Spleen (tissue), 11 donors: ENCODE measurements around the gene PRKG1. TPM values are rescaled to one million over a fixed set of nuclear protein-coding genes. Genes with fewer than 3 reads are reported as not detected.

Experiments used
- DNase-seq: peaks from one replicate; pipeline ENCODE4 v3.0.0-alpha.2; 2020
- H3K27ac ChIP-seq, 8 donors: fragments of 200-600 bp; sonication (generic) in 7 of 8; 1 replicate in 4 of 8; 2 replicates in 4 of 8; pipeline versions ENCODE4 v1.5.0 to v1.8.0; 2016 to 2021; ENCODE audit warnings: inconsistent platforms in 4 of 8, mild to moderate bottlenecking in 4 of 8, moderate library complexity in 1 of 8
- H3K27me3 ChIP-seq, 7 donors: fragments of 200-600 bp; sonication (generic) in 6 of 7; replicated peaks in 1 of 7; 1 replicate in 4 of 7; 2 replicates in 3 of 7; pipeline versions ENCODE4 v1.5.0 to v1.8.0; 2016 to 2021; ENCODE audit warnings: inconsistent platforms in 3 of 7, mild to moderate bottlenecking in 1 of 7
- H3K36me3 ChIP-seq, 6 donors: fragments of 200-600 bp; sonication (generic) in 5 of 6; 1 replicate in 4 of 6; 2 replicates in 2 of 6; pipeline versions ENCODE4 v1.5.0 to v1.8.0; 2016 to 2021; ENCODE audit warnings: inconsistent platforms in 2 of 6
- H3K4me1 ChIP-seq, 6 donors: fragments of 200-600 bp; sonication (generic) in 5 of 6; 1 replicate in 3 of 6; 2 replicates in 3 of 6; pipeline versions ENCODE4 v1.5.0 to v1.8.0; 2016 to 2021; ENCODE audit warnings: inconsistent platforms in 3 of 6
- H3K4me3 ChIP-seq, 8 donors: fragments of 200-600 bp; sonication (generic) in 7 of 8; 1 replicate in 4 of 8; 2 replicates in 4 of 8; pipeline versions ENCODE4 v1.5.0 to v1.8.0; 2016 to 2021; ENCODE audit warnings: inconsistent platforms in 4 of 8, mild to moderate bottlenecking in 4 of 8, moderate library complexity in 2 of 8
- H3K9me3 ChIP-seq, 8 donors: fragments of 200-600 bp; sonication (generic) in 7 of 8; 1 replicate in 4 of 8; 2 replicates in 4 of 8; pipeline versions ENCODE4 v1.5.0 to v1.8.0; 2016 to 2021; ENCODE audit warnings: inconsistent platforms in 4 of 8
- CTCF ChIP-seq, 11 experiments: fragments of 200-600 bp in 7 of 11; fragments of 450-650 bp in 4 of 11; sonication (generic) in 4 of 11; IDR thresholded peaks in 8 of 11; conservative IDR thresholded peaks in 3 of 11; 1 replicate in 7 of 11; 2 replicates in 4 of 11; pipeline versions ENCODE4 v1.4.0 to v1.8.0; 2016 to 2021; ENCODE audit warnings: antibody characterized with exemption in 11 of 11, inconsistent platforms in 4 of 11, mild to moderate bottlenecking in 1 of 11
- POLR2A ChIP-seq, 3 donors: fragments of 450-650 bp; IDR thresholded peaks; one replicate each; pipeline ENCODE4 v1.5.1; 2017; ENCODE audit warnings: antibody characterized with exemption in 3 of 3, mild to moderate bottlenecking in 1 of 3
- POLR2AphosphoS5 ChIP-seq, 3 donors: sonication (generic); formaldehyde crosslinking; IDR thresholded peaks; one replicate each; pipeline ENCODE4 v1.5.1; 2017; ENCODE audit warnings: antibody characterized with exemption in 3 of 3
- WGBS, 5 donors: extraction: QIAGEN DNeasy Blood & Tissue Kit in 3 of 5; methylation state at CpG; one replicate each; pipeline versions ENCODE4 v1.1.5 to v1.1.7; 2013 to 2018; 5-methylcytosine and 5-hydroxymethylcytosine counted together
- intact Hi-C: fragments of 100-400 bp; cut with DNase I; formaldehyde crosslinking; loops from one replicate; pipeline ENCODE4 v1.15.0; 2023; ENCODE audit warnings: low total_unique reads
- polyA plus RNA-seq, 3 donors: library from polyadenylated mRNA; stranded (reverse); fragments of 200-250 nt; gene quantifications; one replicate each; pipeline ENCODE4 v1.2.1, GENCODE V29; 2013
- total RNA-seq, 7 donors: library from RNA; depleted of rRNA in 3 of 7; stranded (reverse); fragments of >200 nt in 3 of 7; fragmentation: NEBNext Ultra II Directional in 4 of 7; extraction: Animal tissue kit (Norgen Biotek cat#: 25700) in 4 of 7; gene quantifications; one replicate each; pipeline versions ENCODE4 v1.1.0 to v1.2.1, GENCODE V29; 2016 to 2021
- donor health status: healthy with polysubstance abuse.
- donor health status: DM: no; HTN: no; CAD: no; lungs with moderate emphysema.
- donor health status: DM: no; HTN: no; CAD: no.
- donor health status: Bipolar disorder and iron deficiency.
- donor health status: healthy.
- donor health status: DM: no; HTN: no; CAD: no.
- donor health status: DM: yes; HTN: yes; CAD: no.

The PRKG1 gene
- total and polyA plus RNA-seq, 10 donors: 0.65 to 10.5 (median 7.2) TPM

DNA sequence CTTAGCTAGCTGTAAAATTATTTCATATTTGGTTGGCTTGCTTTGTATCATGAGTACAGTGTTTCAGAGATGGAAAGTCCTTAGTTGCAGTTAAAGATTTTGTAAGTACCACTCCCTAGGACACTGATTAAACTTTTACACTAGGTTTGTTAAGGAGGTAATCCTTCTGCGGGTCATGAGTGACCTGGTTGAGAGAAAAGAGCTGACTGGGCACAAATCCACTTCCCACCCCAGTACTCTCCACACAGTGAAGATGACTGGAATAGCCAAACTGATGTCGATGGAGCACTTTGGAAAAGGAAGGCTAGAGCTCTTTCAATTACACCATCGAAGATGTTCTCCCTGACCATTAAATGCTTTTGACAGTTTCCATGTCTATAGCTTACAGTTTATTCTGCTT lies 433.2 kb downstream of the PRKG1 start:
- intact Hi-C loops: loop anchor here (5.0 kb wide), 1 partner anchor 245 kb away; no protein-coding TSS in a partner anchor
- H3K4me1 ChIP-seq: no peaks in the 10 kb centered on the region
- WGBS, 5 donors: 86 to 95% (median 91%) methylated on average over 3 of the region's 3 CpGs
- no peaks in the 10 kb centered on the region for H3K27me3 ChIP-seq
- TF ChIP-seq POLR2A (IDR thresholded peaks at IDR 0.05): no peak
- no peak for TF ChIP-seq POLR2AphosphoS5 (IDR thresholded peaks at IDR 0.05)
- no peak for TF ChIP-seq CTCF (IDR thresholded peaks at IDR 0.05 in 8 of 11, conservative IDR thresholded peaks at IDR 0.05 in 3 of 11)
- DNase-seq: no peak
- H3K4me3 ChIP-seq: no peak overlapping the region
- no peak overlapping the region for H3K27ac ChIP-seq
- no peaks in the 10 kb centered on the region for H3K9me3 ChIP-seq
- no peaks in the 10 kb centered on the region for H3K36me3 ChIP-seq

DNA sequence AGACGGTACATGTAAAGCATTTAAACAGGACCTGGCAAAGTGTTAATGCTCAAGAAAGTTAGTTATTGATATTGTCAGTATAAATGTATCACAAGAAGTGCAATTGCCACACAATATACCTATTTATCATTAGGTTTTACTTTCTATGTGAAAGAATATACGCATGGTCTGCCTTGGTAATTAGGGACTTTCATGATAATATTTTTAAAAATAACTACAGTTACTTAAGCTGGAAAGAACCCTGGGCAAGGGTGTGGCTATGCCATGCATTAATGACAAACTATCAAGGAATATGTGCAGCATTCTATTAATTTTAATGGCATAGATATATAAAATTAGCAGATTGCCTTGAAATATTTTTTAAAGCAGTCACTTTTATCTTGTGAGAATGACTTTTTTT lies 433.9 kb downstream of the PRKG1 start:
- H3K4me3 ChIP-seq: no peak overlapping the region
- no peaks in the 10 kb centered on the region for H3K36me3 ChIP-seq
- WGBS, 5 donors: 84 to 90% (median 86%) methylated on average over 2 of the region's 2 CpGs
- H3K27me3 ChIP-seq: no peaks in the 10 kb centered on the region
- intact Hi-C loops: loop anchor here (5.0 kb wide), 1 partner anchor 244 kb away; no protein-coding TSS in a partner anchor
- no peak for DNase-seq
- H3K27ac ChIP-seq: no peak overlapping the region
- TF ChIP-seq CTCF (IDR thresholded peaks at IDR 0.05 in 8 of 11, conservative IDR thresholded peaks at IDR 0.05 in 3 of 11) (no peak), POLR2AphosphoS5 (IDR thresholded peaks at IDR 0.05) (no peak), POLR2A (IDR thresholded peaks at IDR 0.05) (no peak)
- no peaks in the 10 kb centered on the region for H3K4me1 ChIP-seq
- no peaks in the 10 kb centered on the region for H3K9me3 ChIP-seq

- TF ChIP-seq POLR2AphosphoS5 (IDR thresholded peaks at IDR 0.05) (no peak), POLR2A (IDR thresholded peaks at IDR 0.05) (no peak), CTCF (IDR thresholded peaks at IDR 0.05 in 8 of 11, conservative IDR thresholded peaks at IDR 0.05 in 3 of 11) (no peak)
- H3K27me3 ChIP-seq: no peaks in the 10 kb centered on the region
- DNase-seq: no peak
- H3K4me1 ChIP-seq: no peaks in the 10 kb centered on the region
- H3K27ac ChIP-seq: no peak overlapping the region
- no peaks in the 10 kb centered on the region for H3K36me3 ChIP-seq
- intact Hi-C loops: no loop called here
- 74 to 84% (median 77%) methylated on average over 2 of the region's 2 CpGs for WGBS, 5 donors
- no peaks in the 10 kb centered on the region for H3K9me3 ChIP-seq
- H3K4me3 ChIP-seq: no peak overlapping the region
Measured at GRCh38 chr10:51510231-51510630, 435.9 kb downstream of the PRKG1 start.

- no peaks in the 10 kb centered on the region for H3K36me3 ChIP-seq
- no peak for DNase-seq
- H3K27ac ChIP-seq: no peak overlapping the region
- H3K27me3 ChIP-seq: peaks cover 0 to 12% (median 0%) of the 10 kb centered on the region in 7 donors
- H3K4me1 ChIP-seq: no peaks in the 10 kb centered on the region
- TF ChIP-seq POLR2AphosphoS5 (IDR thresholded peaks at IDR 0.05) (no peak), CTCF (IDR thresholded peaks at IDR 0.05 in 8 of 11, conservative IDR thresholded peaks at IDR 0.05 in 3 of 11) (no peak), POLR2A (IDR thresholded peaks at IDR 0.05) (no peak)
- 39 to 61% (median 42%) methylated on average over 2 of the region's 2 CpGs for WGBS, 5 donors
- H3K4me3 ChIP-seq: no peak overlapping the region
- no peaks in the 10 kb centered on the region for H3K9me3 ChIP-seq
- intact Hi-C loops: no loop called here
Measured at GRCh38 chr10:51521605-51522004, 447.3 kb downstream of the PRKG1 start.
